LNCAP (cell line): Measurements from ENCODE around the gene PSMC1.

Experiments
- TF ChIP-seq, protein P1 (sequence below): fragments of 450-650 bp; IDR thresholded peaks from 2 replicates; pipeline ENCODE4 v1.5.1; 2017; ENCODE audit warnings: mild to moderate bottlenecking

Gene PSMC1

GRCh38 chr14:90317286-90317685 is 60.9 kb downstream of the PSMC1 start:
- TF ChIP-seq, protein P1, sequence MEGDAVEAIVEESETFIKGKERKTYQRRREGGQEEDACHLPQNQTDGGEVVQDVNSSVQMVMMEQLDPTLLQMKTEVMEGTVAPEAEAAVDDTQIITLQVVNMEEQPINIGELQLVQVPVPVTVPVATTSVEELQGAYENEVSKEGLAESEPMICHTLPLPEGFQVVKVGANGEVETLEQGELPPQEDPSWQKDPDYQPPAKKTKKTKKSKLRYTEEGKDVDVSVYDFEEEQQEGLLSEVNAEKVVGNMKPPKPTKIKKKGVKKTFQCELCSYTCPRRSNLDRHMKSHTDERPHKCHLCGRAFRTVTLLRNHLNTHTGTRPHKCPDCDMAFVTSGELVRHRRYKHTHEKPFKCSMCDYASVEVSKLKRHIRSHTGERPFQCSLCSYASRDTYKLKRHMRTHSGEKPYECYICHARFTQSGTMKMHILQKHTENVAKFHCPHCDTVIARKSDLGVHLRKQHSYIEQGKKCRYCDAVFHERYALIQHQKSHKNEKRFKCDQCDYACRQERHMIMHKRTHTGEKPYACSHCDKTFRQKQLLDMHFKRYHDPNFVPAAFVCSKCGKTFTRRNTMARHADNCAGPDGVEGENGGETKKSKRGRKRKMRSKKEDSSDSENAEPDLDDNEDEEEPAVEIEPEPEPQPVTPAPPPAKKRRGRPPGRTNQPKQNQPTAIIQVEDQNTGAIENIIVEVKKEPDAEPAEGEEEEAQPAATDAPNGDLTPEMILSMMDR = no peak

GRCh38 chr14:90318016-90318415 is 61.7 kb downstream of the PSMC1 start:
- TF ChIP-seq, protein P1 = no peak

DNA sequence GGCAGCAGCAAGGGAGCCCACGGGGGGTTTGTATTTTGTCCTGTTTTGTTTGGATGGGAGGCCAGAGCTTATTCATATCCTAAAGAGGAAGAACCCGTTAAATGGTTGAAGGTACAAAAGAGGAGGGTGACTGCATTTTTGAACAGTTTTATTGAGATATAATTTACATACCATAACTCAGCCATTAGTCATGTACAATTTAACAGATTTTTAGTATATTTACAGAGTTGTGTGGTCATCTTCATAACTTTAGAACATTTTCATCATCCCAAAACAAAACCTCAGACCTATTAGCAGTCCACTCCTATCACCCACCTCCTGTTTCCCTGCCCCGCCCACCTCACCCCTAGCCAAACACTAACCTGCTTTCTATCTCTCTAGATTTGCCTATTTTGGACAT is 62.8 kb downstream of the PSMC1 start:
- TF ChIP-seq, protein P1 = no peak

GRCh38 chr14:90319634-90320541 is 63.5 kb downstream of the PSMC1 start:
- TF ChIP-seq, protein P1 = no peak

- TF ChIP-seq, protein P1 = no peak
These were observed 65.5 kb downstream of the PSMC1 start for GRCh38 chr14:90321891-90322290.
